HepG2 (cell line): ENCODE results near the gene CLDN3. TPM values are rescaled to one million over a fixed set of nuclear protein-coding genes. Genes with fewer than 3 reads are reported as not detected.

ENCODE experiments used
- ATAC-seq: fragments of 200-7000 bp; cut with Tn5 transposase; 3 replicates; pipeline ENCODE4 v1.9.1; 2020; ENCODE audit warnings: mild to moderate bottlenecking, moderate library complexity
- BruUV-seq: library from RNA; stranded (reverse); fragments of 400-500 nt; replicated peaks from 2 replicates; lab custom pipeline; 2021; lab: Mats Ljungman, UMichigan
- CTCF ChIA-PET: fragments of 300-600 bp; formaldehyde crosslinking; extraction: SDS; loops from one replicate; lab custom pipeline; 2021; ENCODE audit warnings: low total read pairs, inconsistent platforms, low intra/inter-chr PET ratio; lab: Yijun Ruan, JAX
- POLR2A ChIA-PET: fragments of 350-600 bp; sonication (Branson Sonifier 250); formaldehyde crosslinking; loops from one replicate; lab custom pipeline; 2020; ENCODE audit warnings: antibody characterized with exemption, inconsistent platforms; lab: Yijun Ruan, JAX
- DNase-seq: peaks from one replicate; pipeline ENCODE4 v3.0.0-alpha.2; 2015; ENCODE audit warnings: low spot score
- FAIRE-seq: peaks from 3 replicates; lab custom pipeline; 2011; peaks lifted over from hg19 to GRCh38; lab: Jason Lieb, UNC
- H2AFZ ChIP-seq: one replicate; pipeline ENCODE4 v1.6.1; 2011; ENCODE audit warnings: low read length, inconsistent platforms
- H3K27ac ChIP-seq: fragments of 300-600 bp; 3 replicates; pipeline ENCODE4 v1.8.0; 2011; ENCODE audit warnings: mixed run types, mild to moderate bottlenecking, mixed read lengths, low read length, inconsistent platforms; ENCODE audit not compliant: insufficient read depth; ENCODE audit errors: extremely low read length
- H3K27me3 ChIP-seq, 2 experiments: fragments of 200-600 bp in 1 of 2; 2 replicates in 1 of 2; 3 replicates in 1 of 2; pipeline versions ENCODE4 v1.6.0 to v1.8.0; 2011; ENCODE audit warnings: low read length in 2 of 2, mild to moderate bottlenecking in 2 of 2, moderate library complexity in 2 of 2, inconsistent platforms in 1 of 2; ENCODE audit not compliant: insufficient read depth in 2 of 2, control insufficient read depth in 1 of 2
- H3K36me3 ChIP-seq, 2 experiments: fragments of 200-600 bp in 1 of 2; replicated peaks in 1 of 2; 2 replicates in 1 of 2; 3 replicates in 1 of 2; pipeline versions ENCODE4 v1.5.1 to v1.8.0; 2011; ENCODE audit warnings: low read length in 2 of 2, inconsistent platforms in 1 of 2; ENCODE audit not compliant: insufficient read depth in 2 of 2, control insufficient read depth in 1 of 2
- H3K4me1 ChIP-seq: 2 replicates; pipeline ENCODE4 v1.5.1; 2012; ENCODE audit warnings: low read length, inconsistent platforms; ENCODE audit not compliant: insufficient read depth
- H3K4me2 ChIP-seq: 2 replicates; pipeline ENCODE4 v1.6.0; 2011; ENCODE audit warnings: low read depth, low read length, inconsistent platforms
- H3K4me3 ChIP-seq, 3 experiments: fragments of 200-600 bp in 1 of 3; sonication (generic), shearing (Covaris generic) in 1 of 3; replicated peaks in 1 of 3; 2 replicates each; pipeline ENCODE4 v1.5.1; 2011 to 2016; ENCODE audit warnings: low read length in 3 of 3, inconsistent platforms in 2 of 3, low read depth in 2 of 3, mild to moderate bottlenecking in 2 of 3, control low read depth in 1 of 3, mixed read lengths in 1 of 3; ENCODE audit not compliant: insufficient read depth in 1 of 3
- H3K79me2 ChIP-seq: one replicate; pipeline ENCODE4 v1.6.1; 2011; ENCODE audit warnings: low read length, inconsistent platforms; ENCODE audit not compliant: insufficient read depth
- H3K9ac ChIP-seq: 2 replicates; pipeline ENCODE4 v1.6.0; 2011; ENCODE audit warnings: mild to moderate bottlenecking, low read depth, low read length, inconsistent platforms; ENCODE audit not compliant: insufficient read depth
- H3K9me3 ChIP-seq: 2 replicates; pipeline ENCODE4 v1.5.1; 2012; ENCODE audit warnings: mild to moderate bottlenecking, low read length
- H4K20me1 ChIP-seq: 2 replicates; pipeline ENCODE4 v1.6.0; 2011; ENCODE audit warnings: inconsistent platforms, mild to moderate bottlenecking, low read length, moderate library complexity; ENCODE audit not compliant: insufficient read depth
- ATF2 ChIP-seq: sonication (generic); formaldehyde crosslinking; IDR thresholded peaks from 2 replicates; pipeline ENCODE4 v1.4.0; 2020; ENCODE audit warnings: missing genetic modification reagents
- CREBL2 ChIP-seq: sonication (generic); formaldehyde crosslinking; IDR thresholded peaks from 2 replicates; pipeline ENCODE4 v1.8.1; 2023; ENCODE audit warnings: missing genetic modification reagents, mild to moderate bottlenecking, borderline replicate concordance
- KLF12 ChIP-seq: sonication (generic); formaldehyde crosslinking; IDR thresholded peaks from 2 replicates; pipeline ENCODE4 v1.4.0; 2020; ENCODE audit warnings: missing genetic modification reagents, borderline replicate concordance
- PLSCR1 ChIP-seq: sonication (generic); formaldehyde crosslinking; IDR thresholded peaks from 2 replicates; pipeline ENCODE4 v1.5.0; 2020; ENCODE audit warnings: missing genetic modification reagents, mild to moderate bottlenecking, borderline replicate concordance
- PPARG ChIP-seq: conservative IDR thresholded peaks from 2 replicates; pipeline ENCODE4 v1.6.1; 2016; ENCODE audit warnings: missing biosample characterization, missing genetic modification reagents
- SNAPC5 ChIP-seq: sonication (generic); formaldehyde crosslinking; IDR thresholded peaks from 2 replicates; pipeline ENCODE4 v1.8.1; 2023; ENCODE audit warnings: mild to moderate bottlenecking, missing genetic modification reagents, borderline replicate concordance
- TP53 ChIP-seq: sonication (generic); formaldehyde crosslinking; conservative IDR thresholded peaks from 2 replicates; pipeline ENCODE4 v1.4.0; 2020; ENCODE audit warnings: missing genetic modification reagents
- ZBTB44 ChIP-seq: sonication (generic); formaldehyde crosslinking; IDR thresholded peaks from 2 replicates; pipeline ENCODE4 v1.4.0; 2020; ENCODE audit warnings: missing genetic modification reagents
- ZNF275 ChIP-seq: sonication (generic); formaldehyde crosslinking; IDR thresholded peaks from 2 replicates; pipeline ENCODE4 v1.8.0; 2022; ENCODE audit warnings: missing genetic modification reagents, mild to moderate bottlenecking, inconsistent platforms, borderline replicate concordance
- ZNF276 ChIP-seq: sonication (generic); formaldehyde crosslinking; IDR thresholded peaks from 2 replicates; pipeline ENCODE4 v1.4.0; 2020; ENCODE audit warnings: mild to moderate bottlenecking, low read depth, missing genetic modification reagents
- ZNF616 ChIP-seq: sonication (generic); formaldehyde crosslinking; IDR thresholded peaks from 2 replicates; pipeline ENCODE4 v1.5.0; 2020; ENCODE audit warnings: low read depth, mild to moderate bottlenecking, missing genetic modification reagents
- ZNF652 ChIP-seq: IDR thresholded peaks from 2 replicates; pipeline ENCODE4 v1.6.1; 2016; ENCODE audit warnings: low read depth, borderline replicate concordance
- ZNF710 ChIP-seq: sonication (generic); formaldehyde crosslinking; IDR thresholded peaks from 2 replicates; pipeline ENCODE4 v1.5.0; 2020; ENCODE audit warnings: mild to moderate bottlenecking, missing genetic modification reagents, borderline replicate concordance
- ZSCAN20 ChIP-seq: sonication (generic); formaldehyde crosslinking; IDR thresholded peaks from 2 replicates; pipeline ENCODE4 v1.4.0; 2020; ENCODE audit warnings: missing genetic modification reagents, mild to moderate bottlenecking, borderline replicate concordance
- WGBS: methylation state at CpG from one replicate; pipeline ENCODE4 v1.1.6; 2017; ENCODE audit warnings: low lambda C conversion rate; 5-methylcytosine and 5-hydroxymethylcytosine counted together
- in situ Hi-C: cut with HindIII; loops from 2 replicates; pipeline ENCODE4 v1.10.0; 2017; ENCODE audit warnings: low pct_unique_long_range_greater_than_20kb; ENCODE audit not compliant: extremely low pct_ligation_motif_present
- intact Hi-C: fragments of 100-400 bp; cut with micrococcal nuclease; formaldehyde crosslinking; loops from one replicate; pipeline ENCODE4 v1.10.0; 2022; ENCODE audit not compliant: unreplicated experiment
- polyA plus RNA-seq, 8 experiments: library from polyadenylated mRNA; depleted of rRNA in 3 of 8; stranded (reverse) in 7 of 8; unstranded in 1 of 8; fragments of >200 nt; fragmentation: Illumina TruSeq in 4 of 8; extraction: Trizol in 4 of 8; gene quantifications; 2 replicates each; pipeline versions ENCODE4 v1.2.1 to v1.2.3, GENCODE V29; 2011 to 2016; ENCODE audit warnings: low read depth in 4 of 8, missing spikeins in 1 of 8, mixed read lengths in 1 of 8; ENCODE audit not compliant: insufficient read depth in 1 of 8
- total RNA-seq, 5 experiments: library from RNA; depleted of rRNA; stranded (reverse); fragments of >200 nt; fragmentation: Illumina TruSeq; extraction: Trizol; gene quantifications; 2 replicates each; pipeline ENCODE4 v1.2.3, GENCODE V29; 2016; ENCODE audit warnings: low read depth in 1 of 5

Gene CLDN3
- total and polyA plus RNA-seq, 2 of the 13 experiments (the other 11 are each of a cell fraction or from before 2014, with no cell fraction given) = 0.31 to 0.51 TPM

GRCh38 chr7:73802459-73802858 is 32.4 kb upstream of the CLDN3 start:
- Histone ChIP-seq H3K9ac (no peak overlapping the region), H3K27me3 (peaks cover 1 to 2% of the 10 kb centered on the region in 2 experiments; a peak in 1 of 5 replicates), H2AFZ (no peak overlapping the region), H3K36me3 (no peaks in the 10 kb centered on the region), H3K27ac (no peak overlapping the region), H3K9me3 (no peaks in the 10 kb centered on the region), H4K20me1 (no peaks in the 10 kb centered on the region), H3K4me3 (no peak overlapping the region), H3K4me2 (no peak overlapping the region), H3K79me2 (no peaks in the 10 kb centered on the region), H3K4me1 (peaks cover 13% of the 10 kb centered on the region)
- intact Hi-C loops (no loop called here), in situ Hi-C loops (no loop called here)
- no TSS peak for BruUV-seq
- no peak for DNase-seq
- WGBS = 15% methylated on average over 4 of the region's 4 CpGs
- CTCF ChIA-PET = no interaction called here
- FAIRE-seq = no peak
- no peak for ATAC-seq
- POLR2A ChIA-PET = no interaction called here
- TF ChIP-seq SNAPC5 (no peak), TP53 (CRISPR knock-in tag) (no peak), ZBTB44 (no peak), ATF2 (CRISPR knock-in tag) (no peak), PPARG (CRISPR knock-in tag) (no peak), ZNF616 (no peak), ZNF276 (no peak), CREBL2 (CRISPR knock-in tag) (no peak), ZSCAN20 (CRISPR knock-in tag) (no peak), ZNF710 (CRISPR knock-in tag) (no peak), KLF12 (no peak), ZNF275 (CRISPR knock-in tag) (no peak), PLSCR1 (CRISPR knock-in tag) (no peak), ZNF652 (CRISPR knock-in tag) (no peak)
